Gastrocnemius medialis (tissue), 4 donors: ENCODE data around the gene LCAT.
A peak's percentile ranks its signal among the peaks of the same experiment; 100 is the strongest.

Experiments
- POLR2A ChIP-seq, 2 donors: fragments of 450-650 bp; IDR thresholded peaks; one replicate each; pipeline ENCODE4 v1.6.1; 2017; ENCODE audit warnings: antibody characterized with exemption in 2 of 2, mild to moderate bottlenecking in 2 of 2, moderate library complexity in 2 of 2
- TF ChIP-seq, protein P1 (sequence below), 5 experiments: fragments of 450-650 bp in 3 of 5; fragments of 200-600 bp in 2 of 5; sonication (generic) in 2 of 5; IDR thresholded peaks in 4 of 5; conservative IDR thresholded peaks in 1 of 5; 1 replicate in 4 of 5; 2 replicates in 1 of 5; pipeline ENCODE4 v1.5.1; 2016 to 2019; ENCODE audit warnings: antibody characterized with exemption in 5 of 5, mild to moderate bottlenecking in 3 of 5, moderate library complexity in 3 of 5

DNA sequence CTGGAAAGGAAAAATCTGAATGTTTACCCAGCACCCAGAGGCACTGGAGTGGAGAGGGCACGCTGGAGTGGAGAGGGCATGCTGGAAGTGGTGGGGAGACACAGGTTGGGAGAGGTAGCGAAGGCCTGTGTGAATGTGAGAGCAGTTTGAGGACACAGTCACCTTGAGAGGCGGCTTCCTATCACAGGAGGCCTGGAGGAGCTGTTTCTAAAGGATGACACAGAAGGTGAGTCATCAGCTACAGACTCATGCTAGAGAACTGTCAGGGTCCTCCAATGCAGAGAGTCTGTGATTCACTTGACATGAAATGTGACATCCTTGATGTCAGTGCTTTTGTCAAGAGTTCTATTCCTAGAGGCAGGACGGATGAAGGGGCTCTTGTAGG is 26.1 kb downstream of the LCAT start:
- peak in 1 of 2 donors; percentile 36 for TF ChIP-seq POLR2A (IDR thresholded peaks at IDR 0.05)
- TF ChIP-seq, protein P1, sequence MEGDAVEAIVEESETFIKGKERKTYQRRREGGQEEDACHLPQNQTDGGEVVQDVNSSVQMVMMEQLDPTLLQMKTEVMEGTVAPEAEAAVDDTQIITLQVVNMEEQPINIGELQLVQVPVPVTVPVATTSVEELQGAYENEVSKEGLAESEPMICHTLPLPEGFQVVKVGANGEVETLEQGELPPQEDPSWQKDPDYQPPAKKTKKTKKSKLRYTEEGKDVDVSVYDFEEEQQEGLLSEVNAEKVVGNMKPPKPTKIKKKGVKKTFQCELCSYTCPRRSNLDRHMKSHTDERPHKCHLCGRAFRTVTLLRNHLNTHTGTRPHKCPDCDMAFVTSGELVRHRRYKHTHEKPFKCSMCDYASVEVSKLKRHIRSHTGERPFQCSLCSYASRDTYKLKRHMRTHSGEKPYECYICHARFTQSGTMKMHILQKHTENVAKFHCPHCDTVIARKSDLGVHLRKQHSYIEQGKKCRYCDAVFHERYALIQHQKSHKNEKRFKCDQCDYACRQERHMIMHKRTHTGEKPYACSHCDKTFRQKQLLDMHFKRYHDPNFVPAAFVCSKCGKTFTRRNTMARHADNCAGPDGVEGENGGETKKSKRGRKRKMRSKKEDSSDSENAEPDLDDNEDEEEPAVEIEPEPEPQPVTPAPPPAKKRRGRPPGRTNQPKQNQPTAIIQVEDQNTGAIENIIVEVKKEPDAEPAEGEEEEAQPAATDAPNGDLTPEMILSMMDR (IDR thresholded peaks at IDR 0.05 in 4 of 5, conservative IDR thresholded peaks at IDR 0.05 in 1 of 5): no peak
